Activated T-cell treated with anti-CD3 and anti-CD28 coated beads, Interleukin-2, amount 50 U/mL, for 24 hours (primary cell): ENCODE data around the gene UBASH3A.
"Not testable (repeated sequence)": the region's sequence is repeated elsewhere in the genome, so short reads cannot be mapped to it uniquely, and the experiment has no call there.

ENCODE experiments used
- DNase-seq: peaks from one replicate; pipeline ENCODE4 v3.0.0-alpha.2; 2020
- H3K27ac Mint-ChIP-seq: 2 replicates; pipeline ENCODE4 v1.8.0; 2020; ENCODE audit warnings: mild to moderate bottlenecking, mixed read lengths
- H3K27me3 Mint-ChIP-seq: 2 replicates; pipeline ENCODE4 v1.8.0; 2020; ENCODE audit warnings: mixed read lengths
- H3K36me3 Mint-ChIP-seq: 2 replicates; pipeline ENCODE4 v1.8.0; 2020; ENCODE audit warnings: low read depth, mixed read lengths
- H3K4me1 Mint-ChIP-seq: 2 replicates; pipeline ENCODE4 v1.8.0; 2020; ENCODE audit warnings: low read depth, mixed read lengths
- H3K4me3 Mint-ChIP-seq: 2 replicates; pipeline ENCODE4 v1.8.0; 2020; ENCODE audit warnings: mild to moderate bottlenecking, moderate library complexity, mixed read lengths
- H3K9me3 Mint-ChIP-seq: 2 replicates; pipeline ENCODE4 v1.8.0; 2020; ENCODE audit warnings: mixed read lengths

The UBASH3A gene

DNA sequence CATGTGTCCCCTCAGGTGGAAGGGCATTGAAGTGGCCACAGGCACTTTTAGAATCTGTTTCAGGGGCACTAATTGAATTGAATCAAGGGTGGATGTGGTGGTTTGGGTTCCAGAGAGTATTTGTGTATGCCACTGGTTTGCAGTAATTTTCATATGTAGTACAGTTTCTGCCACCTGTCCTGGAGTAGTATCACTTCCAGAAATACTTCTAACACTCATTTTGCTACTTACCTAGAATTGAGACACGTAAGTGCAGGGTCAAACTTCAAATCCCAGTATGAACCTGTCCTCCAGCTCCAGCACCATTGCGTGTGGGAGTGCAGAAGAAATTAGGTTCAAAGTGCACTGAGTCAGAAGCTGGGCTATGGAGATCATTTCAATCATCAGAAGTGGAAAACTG lies 65.6 kb downstream of the UBASH3A start:
- Mint-ChIP-seq H3K27me3 (no peaks in the 10 kb centered on the region), H3K27ac (no peak overlapping the region), H3K36me3 (no peaks in the 10 kb centered on the region), H3K4me1 (peaks cover 31% of the 10 kb centered on the region), H3K4me3 (no peak overlapping the region), H3K9me3 (no peaks in the 10 kb centered on the region)
- DNase-seq, result no peak

GRCh38 chr21:42469726-42470125 lies 66.0 kb downstream of the UBASH3A start:
- H3K9me3 Mint-ChIP-seq, H3K27ac Mint-ChIP-seq, H3K4me3 Mint-ChIP-seq, H3K27me3 Mint-ChIP-seq, H3K36me3 Mint-ChIP-seq: not testable (repeated sequence)
- DNase-seq, result peak; percentile 8
- peaks cover 28% of the 10 kb centered on the region for H3K4me1 Mint-ChIP-seq

DNA sequence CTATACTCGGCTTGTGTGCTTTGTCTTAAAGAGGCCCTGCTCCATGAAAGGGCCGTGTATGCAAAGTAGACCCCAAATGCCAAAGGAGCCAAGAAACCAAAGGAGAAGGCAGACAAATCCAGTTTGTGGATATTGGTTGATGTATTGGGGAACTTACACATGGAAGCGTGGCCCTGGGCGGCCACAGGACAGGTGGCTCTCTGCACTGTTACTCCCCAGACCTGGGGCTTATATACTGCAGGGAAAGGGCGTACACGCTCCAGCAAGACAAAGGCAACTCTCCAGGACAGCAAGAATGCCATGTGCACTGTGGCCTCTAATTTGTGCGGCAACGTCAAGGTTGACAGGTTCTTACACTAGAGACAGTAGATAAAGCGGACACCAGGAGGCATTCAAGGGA lies 67.5 kb downstream of the UBASH3A start:
- no peaks in the 10 kb centered on the region for H3K36me3 Mint-ChIP-seq
- H3K27me3 Mint-ChIP-seq, result no peaks in the 10 kb centered on the region
- H3K9me3 Mint-ChIP-seq, result no peaks in the 10 kb centered on the region
- DNase-seq, result no peak
- H3K4me1 Mint-ChIP-seq, result peaks cover 17% of the 10 kb centered on the region
- no peak overlapping the region for H3K27ac Mint-ChIP-seq
- H3K4me3 Mint-ChIP-seq, result no peak overlapping the region

- Mint-ChIP-seq H3K4me1 (peaks cover 14% of the 10 kb centered on the region), H3K36me3 (no peaks in the 10 kb centered on the region), H3K4me3 (no peak overlapping the region), H3K27me3 (no peaks in the 10 kb centered on the region), H3K27ac (no peak overlapping the region), H3K9me3 (no peaks in the 10 kb centered on the region)
- DNase-seq, result peak; percentile 6
These were observed 68.1 kb downstream of the UBASH3A start for GRCh38 chr21:42471716-42472330.

DNA sequence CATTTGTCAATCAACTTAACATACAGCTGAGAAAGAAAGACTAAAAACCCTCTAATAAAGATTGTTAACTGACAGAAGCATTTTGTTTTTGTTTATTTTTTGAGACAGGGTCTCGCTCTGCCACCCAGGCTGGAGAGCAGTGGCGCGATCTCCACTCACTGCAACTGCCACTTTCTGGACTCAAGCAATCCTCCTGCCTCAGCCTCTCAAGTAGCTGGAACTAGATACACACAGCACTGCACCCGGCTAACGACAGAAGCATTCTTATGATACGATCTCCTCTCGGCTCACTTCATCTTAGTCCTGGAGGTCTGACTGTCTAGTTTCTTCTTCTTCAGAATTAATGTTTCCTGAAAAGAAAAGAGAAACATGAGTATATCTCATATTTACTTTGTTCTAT lies 68.8 kb downstream of the UBASH3A start:
- Mint-ChIP-seq H3K27me3 (no peaks in the 10 kb centered on the region), H3K9me3 (no peaks in the 10 kb centered on the region), H3K4me1 (peaks cover 10% of the 10 kb centered on the region), H3K27ac (no peak overlapping the region), H3K4me3 (no peak overlapping the region), H3K36me3 (no peaks in the 10 kb centered on the region)
- DNase-seq, result peak; percentile 6

DNA sequence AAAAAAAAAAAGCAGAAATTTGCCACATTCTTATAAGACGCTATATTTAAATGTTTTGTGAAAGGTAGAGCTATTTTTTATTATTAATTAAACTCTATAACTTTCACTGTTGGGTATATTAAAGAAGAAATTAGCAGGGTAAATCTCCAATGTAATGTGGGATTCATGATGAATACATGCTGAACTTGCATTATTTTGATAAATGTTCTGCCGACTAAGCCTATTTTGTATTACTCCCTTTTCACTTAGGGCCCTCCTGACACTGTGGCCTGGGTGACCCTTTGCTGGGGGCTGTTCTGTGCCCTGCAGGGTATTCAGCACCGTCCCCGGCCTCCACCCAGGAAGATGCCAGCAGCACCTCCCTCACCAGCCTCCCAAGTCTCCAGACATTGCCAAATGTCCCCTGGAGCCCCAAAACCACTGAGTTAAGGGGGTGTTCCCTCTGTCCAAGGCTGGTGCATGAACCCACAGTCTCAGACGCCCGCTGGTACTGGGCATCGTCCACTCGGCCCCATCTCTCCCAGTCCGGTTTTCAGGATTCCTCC lies 69.9 kb downstream of the UBASH3A start:
- no peaks in the 10 kb centered on the region for H3K36me3 Mint-ChIP-seq
- H3K4me1 Mint-ChIP-seq, result peaks cover 9% of the 10 kb centered on the region
- H3K27me3 Mint-ChIP-seq, result no peaks in the 10 kb centered on the region
- peak; percentile 15 for DNase-seq
- no peak overlapping the region for H3K4me3 Mint-ChIP-seq
- no peaks in the 10 kb centered on the region for H3K9me3 Mint-ChIP-seq
- no peak overlapping the region for H3K27ac Mint-ChIP-seq

DNA sequence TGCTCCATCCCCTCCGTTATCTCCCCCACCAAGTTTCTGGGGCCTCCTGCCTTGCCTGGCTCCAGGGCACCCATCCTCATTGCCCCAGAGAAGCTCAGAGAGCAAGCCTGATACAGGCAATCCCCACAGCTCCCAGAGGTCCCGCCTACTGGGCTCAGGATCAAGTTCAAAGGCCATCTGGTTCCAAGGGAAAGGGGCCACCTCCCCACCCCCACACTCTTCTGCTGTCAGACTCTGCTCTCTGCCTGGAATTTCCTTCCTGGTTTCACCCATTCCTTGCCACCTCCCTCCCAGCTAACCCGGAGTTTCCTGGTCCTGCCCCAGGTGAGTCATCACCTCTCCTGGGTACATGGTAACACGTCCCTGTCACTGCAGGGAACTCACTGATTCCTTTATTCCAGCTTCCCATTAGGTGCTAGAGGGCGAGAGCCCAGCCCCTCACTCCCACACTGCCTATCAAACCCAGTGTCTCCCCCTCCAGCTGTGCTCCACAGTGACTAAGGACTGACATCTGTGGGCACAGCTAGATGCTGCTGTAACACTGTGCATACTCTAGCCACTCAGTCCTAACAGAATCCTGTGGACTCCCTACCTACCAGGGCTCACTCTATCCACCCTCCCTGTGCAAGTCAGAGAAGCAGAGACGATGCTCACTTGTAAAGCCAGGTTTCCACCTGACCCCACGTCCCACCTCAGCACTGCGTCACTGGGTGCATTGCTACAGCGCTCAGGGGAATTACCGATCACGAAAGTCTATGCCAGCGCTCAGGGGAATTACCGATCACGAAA lies 70.5 kb downstream of the UBASH3A start:
- Mint-ChIP-seq H3K36me3 (no peaks in the 10 kb centered on the region), H3K4me1 (peaks cover 7% of the 10 kb centered on the region), H3K27me3 (no peaks in the 10 kb centered on the region), H3K9me3 (no peaks in the 10 kb centered on the region), H3K27ac (no peak overlapping the region), H3K4me3 (no peak overlapping the region)
- peak; percentile 22 for DNase-seq

GRCh38 chr21:42475036-42475435 lies 71.3 kb downstream of the UBASH3A start:
- H3K36me3 Mint-ChIP-seq, result no peaks in the 10 kb centered on the region
- H3K27me3 Mint-ChIP-seq, result no peaks in the 10 kb centered on the region
- DNase-seq, result peak; percentile 7
- no peak overlapping the region for H3K4me3 Mint-ChIP-seq
- H3K4me1 Mint-ChIP-seq, result peaks cover 11% of the 10 kb centered on the region
- H3K27ac Mint-ChIP-seq, result no peak overlapping the region
- H3K9me3 Mint-ChIP-seq, result no peaks in the 10 kb centered on the region

DNA sequence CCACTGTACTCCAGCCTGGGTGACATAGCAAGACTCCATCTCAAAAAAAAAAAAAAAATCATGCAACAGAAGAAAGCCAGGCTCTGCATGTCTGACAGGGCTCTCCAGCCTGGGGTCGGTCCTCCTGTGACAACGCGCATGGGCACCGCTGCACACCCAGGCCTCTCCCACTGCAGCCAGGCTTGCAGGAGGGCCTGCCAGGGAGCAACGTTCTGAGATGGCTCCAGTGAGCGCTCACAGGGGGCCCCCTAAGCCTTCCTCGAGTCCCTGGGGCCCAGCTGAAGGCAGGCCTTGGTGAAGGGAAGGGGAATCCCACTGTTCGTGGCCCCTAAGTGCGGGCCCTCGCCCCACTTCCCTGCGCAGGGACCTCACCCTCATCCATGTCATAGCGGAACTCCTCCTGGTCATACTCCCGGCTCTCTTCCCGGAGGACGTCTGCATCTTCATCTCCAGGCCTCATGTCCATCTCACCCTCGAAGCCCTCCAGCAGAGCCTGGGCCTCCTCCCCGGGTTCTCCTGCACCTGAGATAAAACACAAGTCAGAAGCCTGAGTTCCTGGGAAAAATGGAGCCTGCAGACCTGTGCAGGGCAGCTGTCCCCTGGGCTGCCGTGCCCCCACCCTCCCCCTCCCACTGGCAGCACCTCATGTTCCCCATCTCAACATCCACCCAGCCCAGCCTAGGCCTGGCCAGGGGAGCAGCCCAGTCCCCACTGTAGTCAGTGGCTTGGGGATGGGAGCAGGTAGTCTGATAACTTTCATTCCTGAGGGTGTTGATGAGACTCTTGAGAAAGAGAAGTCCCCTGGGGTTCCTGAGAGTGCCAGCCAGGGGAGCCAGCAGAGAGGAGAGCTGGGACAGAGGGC lies 72.1 kb downstream of the UBASH3A start:
- H3K9me3 Mint-ChIP-seq, result no peaks in the 10 kb centered on the region
- H3K27me3 Mint-ChIP-seq, result no peaks in the 10 kb centered on the region
- peak; percentile 24 for DNase-seq
- H3K36me3 Mint-ChIP-seq, result no peaks in the 10 kb centered on the region
- no peak overlapping the region for H3K4me3 Mint-ChIP-seq
- peaks cover 11% of the 10 kb centered on the region for H3K4me1 Mint-ChIP-seq
- H3K27ac Mint-ChIP-seq, result no peak overlapping the region

DNA sequence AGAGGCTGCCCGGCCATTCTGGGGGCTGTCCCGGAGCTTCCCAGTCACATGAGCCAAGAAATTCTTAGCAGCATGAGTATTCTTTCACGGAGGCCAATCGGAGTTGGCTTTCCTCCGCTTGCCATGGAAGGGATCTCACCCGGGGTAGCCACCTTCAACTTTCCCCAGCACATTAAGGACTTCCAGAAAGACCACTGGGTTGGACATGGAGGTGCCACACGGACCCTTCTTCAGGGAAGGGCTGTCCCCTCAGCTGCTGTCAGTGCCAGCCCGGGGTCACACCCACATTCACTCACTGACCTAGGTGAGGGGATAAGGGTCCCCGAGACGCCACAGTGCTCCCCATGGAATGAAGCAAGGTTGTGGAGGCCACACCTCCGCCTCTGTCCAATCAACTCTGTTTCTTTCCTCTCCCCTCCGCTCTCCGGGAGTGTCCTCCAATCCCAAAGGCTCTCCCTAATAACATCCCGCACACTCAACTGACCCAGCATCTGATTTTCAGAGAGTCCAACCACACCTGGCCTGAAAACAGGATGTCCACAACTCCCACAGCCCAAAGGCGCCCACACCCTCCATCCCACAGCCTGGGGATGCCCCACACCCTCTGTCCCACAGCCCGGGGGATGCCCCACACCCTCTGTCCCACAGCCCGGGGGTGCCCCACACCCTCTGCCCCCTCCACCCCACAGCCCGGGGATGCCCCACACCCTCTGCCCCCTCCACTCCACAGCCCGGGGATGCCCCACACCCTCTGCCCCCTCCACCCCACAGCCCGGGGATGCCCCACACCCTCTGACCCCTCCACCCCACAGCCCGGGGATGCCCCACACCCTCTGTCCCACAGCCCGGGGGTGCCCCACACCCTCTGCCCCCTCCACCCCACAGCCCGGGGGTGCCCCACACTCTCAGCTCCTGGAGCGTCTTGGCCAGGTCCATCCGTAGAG lies 73.0 kb downstream of the UBASH3A start:
- H3K27ac Mint-ChIP-seq, result no peak overlapping the region
- H3K27me3 Mint-ChIP-seq, result no peaks in the 10 kb centered on the region
- DNase-seq, result peak; percentile 13
- no peaks in the 10 kb centered on the region for H3K9me3 Mint-ChIP-seq
- H3K4me1 Mint-ChIP-seq, result peaks cover 11% of the 10 kb centered on the region
- H3K36me3 Mint-ChIP-seq, result no peaks in the 10 kb centered on the region
- H3K4me3 Mint-ChIP-seq, result no peak overlapping the region

DNA sequence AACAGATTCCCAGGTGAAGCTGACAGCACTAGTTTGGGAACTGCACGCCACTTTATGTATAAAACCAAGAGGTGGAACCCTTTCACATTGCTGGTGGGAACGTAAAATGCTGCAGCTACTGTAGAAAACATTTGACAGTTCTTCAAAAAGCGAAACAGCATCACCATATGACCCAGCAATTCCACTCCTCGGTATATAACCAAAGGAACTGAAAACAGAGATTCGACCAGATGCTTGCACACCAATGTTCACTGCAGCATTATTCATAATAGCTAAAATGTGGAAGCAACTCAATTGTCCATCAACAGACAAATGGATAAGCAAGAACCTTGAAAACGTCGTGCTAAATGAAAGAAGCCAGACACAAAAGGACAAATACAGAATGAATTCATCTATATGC lies 74.8 kb downstream of the UBASH3A start:
- no peak for DNase-seq
- peaks cover 11% of the 10 kb centered on the region for H3K4me1 Mint-ChIP-seq
- no peak overlapping the region for H3K27ac Mint-ChIP-seq
- no peak overlapping the region for H3K4me3 Mint-ChIP-seq
- H3K36me3 Mint-ChIP-seq, result no peaks in the 10 kb centered on the region
- no peaks in the 10 kb centered on the region for H3K9me3 Mint-ChIP-seq
- H3K27me3 Mint-ChIP-seq, result no peaks in the 10 kb centered on the region

DNA sequence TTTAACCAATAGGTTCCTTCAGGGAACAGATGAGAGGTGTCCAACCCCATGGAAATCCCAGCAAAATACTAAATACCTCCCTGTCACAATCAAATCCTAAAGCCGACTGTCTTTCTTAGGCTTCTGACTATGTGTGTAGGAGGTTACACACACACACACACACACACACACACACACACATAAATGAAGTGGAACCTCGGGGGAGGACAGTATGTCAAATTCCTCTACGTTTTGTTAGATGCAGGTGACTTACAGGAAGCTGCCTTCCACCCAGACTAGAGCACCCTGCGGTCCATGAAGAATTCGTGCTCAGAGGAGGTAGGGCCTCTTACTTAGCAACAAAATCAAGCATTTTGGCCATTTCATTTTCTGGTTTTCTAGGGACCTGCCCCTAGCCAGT lies 75.9 kb downstream of the UBASH3A start:
- Mint-ChIP-seq H3K4me1 (peaks cover 9% of the 10 kb centered on the region), H3K27me3 (no peaks in the 10 kb centered on the region), H3K36me3 (no peaks in the 10 kb centered on the region), H3K9me3 (no peaks in the 10 kb centered on the region), H3K27ac (no peak overlapping the region), H3K4me3 (no peak overlapping the region)
- no peak for DNase-seq

- Mint-ChIP-seq H3K36me3 (no peaks in the 10 kb centered on the region), H3K4me1 (peaks cover 9% of the 10 kb centered on the region), H3K27me3 (no peaks in the 10 kb centered on the region), H3K27ac (no peak overlapping the region), H3K9me3 (no peaks in the 10 kb centered on the region), H3K4me3 (no peak overlapping the region)
- no peak for DNase-seq
These were observed 77.0 kb downstream of the UBASH3A start for GRCh38 chr21:42480736-42481135.

- Mint-ChIP-seq H3K27ac (no peak overlapping the region), H3K27me3 (no peaks in the 10 kb centered on the region), H3K4me3 (no peak overlapping the region), H3K9me3 (no peaks in the 10 kb centered on the region), H3K36me3 (no peaks in the 10 kb centered on the region), H3K4me1 (peaks cover 9% of the 10 kb centered on the region)
- no peak for DNase-seq
These were observed 77.5 kb downstream of the UBASH3A start for GRCh38 chr21:42481169-42481568.
